SH-SY5Y (cell line): ENCODE measurements around the gene MAL.

Experiments used
- GATA2 ChIP-seq: IDR thresholded peaks from 2 replicates; pipeline ENCODE4 v1.6.1; 2011; ENCODE audit warnings: mild to moderate bottlenecking, low read depth, low read length
- GATA3 ChIP-seq: IDR thresholded peaks from 2 replicates; pipeline ENCODE4 v1.6.1; 2011; ENCODE audit warnings: low read depth, mild to moderate bottlenecking, low read length, moderate library complexity

- TF ChIP-seq GATA2 (no peak), GATA3 (no peak)
Observed at GRCh38 chr2:95099910-95100309, 74.4 kb downstream of the MAL start.
